H1 (cell line): ENCODE results near the gene FCAR. TPM values are rescaled to one million over a fixed set of nuclear protein-coding genes. Genes with fewer than 3 reads are reported as not detected.

Source experiments
- CTCF ChIA-PET: fragments of 300-600 bp; sonication (Branson Sonifier 250); formaldehyde crosslinking; loops from one replicate; lab custom pipeline; 2021; ENCODE audit not compliant: partially characterized antibody; lab: Charles Lee
- POLR2A ChIA-PET: fragments of 300-600 bp; sonication (Branson Sonifier 250); formaldehyde crosslinking; loops from one replicate; lab custom pipeline; 2021; ENCODE audit warnings: inconsistent platforms; ENCODE audit not compliant: partially characterized antibody; lab: Charles Lee
- DNase-seq, 2 experiments: peaks; one replicate each; pipeline versions ENCODE4 v3.0.0 to v3.0.0-alpha.2; 2010 to 2022; ENCODE audit warnings: low spot score in 2 of 2, low read depth in 1 of 2, mixed read lengths in 1 of 2
- FAIRE-seq: peaks from 2 replicates; lab custom pipeline; 2011; peaks lifted over from hg19 to GRCh38; lab: Jason Lieb, UNC
- H2AFZ ChIP-seq: 2 replicates; pipeline ENCODE4 v1.8.1; 2012; ENCODE audit warnings: low read length, inconsistent platforms
- H2AK5ac ChIP-seq: 2 replicates; pipeline ENCODE4 v1.6.1; 2013; ENCODE audit warnings: low read depth, low read length
- H2BK120ac ChIP-seq: replicated peaks from 2 replicates; pipeline ENCODE3; 2013; ENCODE audit warnings: low read depth, low read length, inconsistent platforms
- H2BK12ac ChIP-seq: 2 replicates; pipeline ENCODE4 v1.6.1; 2013; ENCODE audit warnings: low read depth, low read length
- H2BK15ac ChIP-seq: 2 replicates; pipeline ENCODE4 v1.6.1; 2013; ENCODE audit warnings: low read length
- H2BK20ac ChIP-seq: 2 replicates; pipeline ENCODE4 v1.6.1; 2013; ENCODE audit warnings: low read length
- H2BK5ac ChIP-seq: 2 replicates; pipeline ENCODE4 v1.6.1; 2013; ENCODE audit warnings: low read depth, low read length
- H3K14ac ChIP-seq: 2 replicates; pipeline ENCODE4 v1.6.1; 2013; ENCODE audit warnings: inconsistent platforms; ENCODE audit not compliant: insufficient read length
- H3K18ac ChIP-seq: 2 replicates; pipeline ENCODE4 v1.6.1; 2013; ENCODE audit warnings: low read length; ENCODE audit errors: extremely low read depth
- H3K23ac ChIP-seq: 2 replicates; pipeline ENCODE4 v1.6.1; 2013; ENCODE audit warnings: inconsistent platforms; ENCODE audit not compliant: insufficient read length
- H3K23me2 ChIP-seq: 2 replicates; pipeline ENCODE4 v1.6.1; 2013; ENCODE audit warnings: low read depth, low read length
- H3K27ac ChIP-seq: 2 replicates; pipeline ENCODE4 v1.6.1; 2011; ENCODE audit warnings: low read depth, low read length, inconsistent platforms
- H3K27me3 ChIP-seq, 4 experiments: replicated peaks in 1 of 4; 1 replicate in 1 of 4; 2 replicates in 3 of 4; pipeline versions ENCODE4 v1.6.1 to v1.8.1; 2011 to 2013; ENCODE audit warnings: low read length in 3 of 4, mild to moderate bottlenecking in 3 of 4, inconsistent platforms in 2 of 4, mixed read lengths in 2 of 4, moderate library complexity in 1 of 4; ENCODE audit not compliant: control insufficient read depth in 3 of 4, insufficient read depth in 3 of 4; ENCODE audit errors: extremely low read depth in 1 of 4
- H3K36me3 ChIP-seq, 4 experiments: 2 replicates each; pipeline versions ENCODE4 v1.6.1 to v1.8.1; 2011 to 2013; ENCODE audit warnings: mild to moderate bottlenecking in 4 of 4, low read length in 3 of 4, moderate library complexity in 2 of 4, control low read depth in 1 of 4, inconsistent platforms in 1 of 4; ENCODE audit not compliant: insufficient read depth in 4 of 4, control insufficient read depth in 2 of 4
- H3K4ac ChIP-seq: replicated peaks from 2 replicates; pipeline ENCODE3; 2013; ENCODE audit warnings: low read length, low read depth, mixed read lengths, inconsistent platforms; ENCODE audit not compliant: insufficient read length
- H3K4me1 ChIP-seq, 4 experiments: replicated peaks in 1 of 4; 1 replicate in 1 of 4; 2 replicates in 3 of 4; pipeline versions ENCODE4 v1.6.1 to v1.8.1; 2011 to 2013; ENCODE audit warnings: low read length in 3 of 4, inconsistent platforms in 2 of 4, mixed read lengths in 1 of 4; ENCODE audit not compliant: insufficient read depth in 4 of 4, control insufficient read depth in 3 of 4
- H3K4me2 ChIP-seq, 2 experiments: 2 replicates each; pipeline versions ENCODE4 v1.6.1 to v1.8.1; 2011 to 2013; ENCODE audit warnings: low read depth in 2 of 2, low read length in 2 of 2, control low read depth in 1 of 2, inconsistent platforms in 1 of 2, mild to moderate bottlenecking in 1 of 2; ENCODE audit not compliant: insufficient read depth in 1 of 2
- H3K4me3 ChIP-seq, 4 experiments: fragments of 200-600, 300-600 bp in 1 of 4; sonication (generic), shearing (Covaris generic), sonication (Bioruptor Twin) in 1 of 4; 2 replicates each; pipeline versions ENCODE4 v1.5.1 to v1.8.1; 2011 to 2016; ENCODE audit warnings: low read length in 4 of 4, low read depth in 3 of 4, control low read depth in 2 of 4, inconsistent platforms in 2 of 4, mild to moderate bottlenecking in 2 of 4, mixed read lengths in 1 of 4, moderate library complexity in 1 of 4; ENCODE audit not compliant: insufficient read depth in 2 of 4; ENCODE audit errors: extremely low read depth in 1 of 4
- H3K56ac ChIP-seq: replicated peaks from 2 replicates; pipeline ENCODE3; 2013; ENCODE audit warnings: low read depth, mild to moderate bottlenecking, mixed read lengths, low read length, inconsistent platforms; ENCODE audit not compliant: insufficient read length
- H3K79me1 ChIP-seq: 2 replicates; pipeline ENCODE4 v1.6.1; 2013; ENCODE audit warnings: low read depth, low read length, control low read depth
- H3K79me2 ChIP-seq, 2 experiments: 2 replicates each; pipeline versions ENCODE4 v1.6.1 to v1.8.1; 2012 to 2013; ENCODE audit warnings: low read length in 2 of 2, mild to moderate bottlenecking in 2 of 2, inconsistent platforms in 1 of 2; ENCODE audit not compliant: insufficient read depth in 2 of 2, control insufficient read depth in 1 of 2
- H3K9ac ChIP-seq, 4 experiments: replicated peaks in 1 of 4; 1 replicate in 1 of 4; 2 replicates in 3 of 4; pipeline versions ENCODE4 v1.6.1 to v1.8.1; 2011 to 2013; ENCODE audit warnings: low read depth in 3 of 4, low read length in 3 of 4, control low read depth in 2 of 4, mild to moderate bottlenecking in 2 of 4, moderate library complexity in 2 of 4, inconsistent platforms in 1 of 4; ENCODE audit errors: extremely low read depth in 1 of 4
- H3K9me3 ChIP-seq, 2 experiments: 2 replicates each; pipeline versions ENCODE4 v1.6.1 to v1.8.1; 2012 to 2013; ENCODE audit warnings: mild to moderate bottlenecking in 2 of 2, moderate library complexity in 2 of 2, control low read depth in 1 of 2, inconsistent platforms in 1 of 2, low read depth in 1 of 2, low read length in 1 of 2, mixed read lengths in 1 of 2; ENCODE audit not compliant: insufficient read depth in 2 of 2
- H4K20me1 ChIP-seq, 2 experiments: replicated peaks in 1 of 2; 2 replicates each; pipeline versions ENCODE3 to v1.8.1; 2011 to 2013; ENCODE audit warnings: inconsistent platforms in 2 of 2, low read length in 2 of 2, mild to moderate bottlenecking in 1 of 2; ENCODE audit not compliant: insufficient read depth in 2 of 2, control insufficient read depth in 1 of 2
- H4K5ac ChIP-seq: 2 replicates; pipeline ENCODE4 v1.6.1; 2013; ENCODE audit warnings: low read length, low read depth, mixed read lengths, inconsistent platforms; ENCODE audit not compliant: insufficient read length
- H4K8ac ChIP-seq: 2 replicates; pipeline ENCODE4 v1.8.0; 2013; ENCODE audit warnings: mild to moderate bottlenecking, moderate library complexity, low read length, inconsistent platforms; ENCODE audit not compliant: insufficient read depth; ENCODE audit errors: extremely low read depth
- H4K91ac ChIP-seq: replicated peaks from 2 replicates; pipeline ENCODE3; 2013; ENCODE audit warnings: low read length, mixed read lengths, inconsistent platforms; ENCODE audit not compliant: insufficient read length
- BCL11A ChIP-seq, 2 experiments: IDR thresholded peaks; one replicate each; pipeline ENCODE4 v1.6.1; 2011; ENCODE audit warnings: low read depth in 2 of 2, low read length in 2 of 2, mild to moderate bottlenecking in 2 of 2
- CREB1 ChIP-seq: IDR thresholded peaks from 2 replicates; pipeline ENCODE4 v1.6.1; 2012; ENCODE audit warnings: inconsistent platforms
- GTF2F1 ChIP-seq: IDR thresholded peaks from 2 replicates; pipeline ENCODE4 v1.6.1; 2012; ENCODE audit warnings: low read depth, low read length, improper control_type of control experiment, borderline replicate concordance
- KDM4A ChIP-seq: IDR thresholded peaks from one replicate; pipeline ENCODE4 v1.7.1; 2012; ENCODE audit warnings: low read depth, mild to moderate bottlenecking, moderate library complexity, low read length, inconsistent platforms; ENCODE audit not compliant: severe bottlenecking
- TAF1 ChIP-seq: IDR thresholded peaks from 2 replicates; pipeline ENCODE4 v1.6.1; 2011; ENCODE audit warnings: mild to moderate bottlenecking, low read depth, low read length
- WGBS, 2 experiments: shearing (Covaris generic) in 1 of 2; methylation state at CpG; one replicate each; pipeline versions ENCODE4 v1.1.6 to v1.1.7; 2013 to 2015; ENCODE audit warnings: low lambda C conversion rate in 2 of 2, mixed read lengths in 2 of 2, inconsistent platforms in 1 of 2, low coverage in 1 of 2, missing lambda C conversion rate in 1 of 2; ENCODE audit not compliant: insufficient replicate concordance in 2 of 2, insufficient coverage in 1 of 2, insufficient read length in 1 of 2; ENCODE audit errors: extremely low coverage in 1 of 2, missing lambda C conversion rate in 1 of 2; 5-methylcytosine and 5-hydroxymethylcytosine counted together
- polyA plus RNA-seq, 7 experiments: library from polyadenylated mRNA; depleted of rRNA in 3 of 7; stranded (reverse) in 5 of 7; unstranded in 2 of 7; fragments of >200 nt in 5 of 7; fragments of 200-250 nt in 2 of 7; gene quantifications; 1 replicate in 5 of 7; 2 replicates in 1 of 7; 4 replicates in 1 of 7; pipeline versions ENCODE4 v1.2.1 to v1.2.3, GENCODE V29; 2011 to 2013; ENCODE audit warnings: missing spikeins in 2 of 7, mixed read lengths in 2 of 7
- total RNA-seq: library from RNA; stranded (reverse); fragmentation: NEBNext Ultra II Directional; extraction: Animal tissue kit (Norgen Biotek cat#: 25700); gene quantifications from 2 replicates; pipeline ENCODE4 v1.2.1, GENCODE V29; 2021
- TF ChIP-seq, protein P1 (sequence below): IDR thresholded peaks from 2 replicates; pipeline ENCODE4 v1.6.1; 2011; ENCODE audit warnings: low read length, improper control_type of control experiment

Gene FCAR
- total and polyA plus RNA-seq, 2 of the 8 experiments (the other 6 are each of a cell fraction or from before 2014, with no cell fraction given): not detected

DNA sequence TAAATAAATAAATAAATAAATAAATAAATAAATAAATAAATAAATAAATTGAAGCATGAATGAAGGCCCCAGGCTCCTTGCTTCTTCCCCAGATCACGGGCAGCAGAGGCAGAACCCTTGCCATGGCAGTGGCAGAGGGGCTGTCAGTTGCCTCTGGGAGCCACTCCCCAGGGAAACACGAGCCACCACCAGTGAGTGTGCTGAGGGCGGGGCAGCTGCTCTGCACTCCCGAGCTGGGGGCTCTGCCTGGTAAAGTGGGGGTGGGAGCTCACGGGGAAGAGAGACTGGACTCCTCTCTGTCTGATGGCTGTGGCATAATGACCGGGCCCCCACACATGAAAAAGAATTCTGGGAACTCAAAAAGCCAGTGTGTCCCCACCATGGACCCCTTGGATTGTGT lies 7.8 kb downstream of the FCAR start:
- Histone ChIP-seq H3K14ac (no peak overlapping the region), H4K8ac (no peak overlapping the region), H4K20me1 (no peaks in the 10 kb centered on the region), H3K4me2 (no peak overlapping the region), H3K36me3 (no peaks in the 10 kb centered on the region), H3K18ac (no peak overlapping the region; the same call in 1 of the 2 replicates), H4K91ac (no peak overlapping the region), H2BK15ac (no peak overlapping the region), H3K79me1 (no peaks in the 10 kb centered on the region)
- WGBS, 2 experiments: 79% methylated on average over 6 of the region's 6 CpGs; no CpG with 5 or more reads in 1 of the 2 experiments
- TF ChIP-seq, protein P1, sequence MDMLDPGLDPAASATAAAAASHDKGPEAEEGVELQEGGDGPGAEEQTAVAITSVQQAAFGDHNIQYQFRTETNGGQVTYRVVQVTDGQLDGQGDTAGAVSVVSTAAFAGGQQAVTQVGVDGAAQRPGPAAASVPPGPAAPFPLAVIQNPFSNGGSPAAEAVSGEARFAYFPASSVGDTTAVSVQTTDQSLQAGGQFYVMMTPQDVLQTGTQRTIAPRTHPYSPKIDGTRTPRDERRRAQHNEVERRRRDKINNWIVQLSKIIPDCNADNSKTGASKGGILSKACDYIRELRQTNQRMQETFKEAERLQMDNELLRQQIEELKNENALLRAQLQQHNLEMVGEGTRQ: no peak
- no peak for TF ChIP-seq BCL11A (IDR thresholded peaks at IDR 0.05; ENCODE audit: low read depth in 2 of 2, low read length in 2 of 2)
- no peak for TF ChIP-seq TAF1
- no peak for TF ChIP-seq CREB1
- no peak for TF ChIP-seq GTF2F1
- no peak for TF ChIP-seq KDM4A
- TF ChIP-seq, all 59 proteins: peak for 0
- Histone ChIP-seq H3K79me2 (no peaks in the 10 kb centered on the region), H3K9ac (no peak overlapping the region), H3K9me3 (no peaks in the 10 kb centered on the region; a peak in 1 of 4 replicates), H4K5ac (no peak overlapping the region), H2AFZ (no peak overlapping the region), H3K56ac (no peak overlapping the region), H2BK12ac (no peak overlapping the region), H3K4ac (no peak overlapping the region), H3K23ac (no peak overlapping the region), H3K4me1 (no peaks in the 10 kb centered on the region; a peak in 1 of 7 replicates), H2BK120ac (no peak overlapping the region), H2BK5ac (no peak overlapping the region; the same call in 1 of the 2 replicates), H3K27me3 (peaks cover 0 to 3% (median 0%) of the 10 kb centered on the region in 4 experiments; a peak in 1 of 7 replicates), H3K27ac (no peak overlapping the region), H3K4me3 (no peak overlapping the region), H2BK20ac (no peak overlapping the region), H3K23me2 (no peaks in the 10 kb centered on the region), H2AK5ac (no peak overlapping the region)
- ChIA-PET POLR2A (interaction anchor here (0.6 to 1.8 kb wide), 11 partner anchors 12 to 761 kb away, joined by 3 to 7 read pairs (median 4); no protein-coding TSS in a partner anchor), CTCF (interaction anchor here (0.6 to 3.0 kb wide), 42 partner anchors 9 to 1118 kb away, joined by 3 to 39 read pairs (median 4); partner anchors contain the start of genes CDC42EP5, NCR1 and RDH13)
- FAIRE-seq (no peak), DNase-seq (no peak)
